K562 (cell line): Measurements from ENCODE around the gene SH3BP5L. TPM values are rescaled to one million over a fixed set of nuclear protein-coding genes. Genes with fewer than 3 reads are reported as not detected.

Experiments used
- CSDE1 ChIP-seq, 2 experiments: fragments of 450-650 bp; IDR thresholded peaks; 2 replicates each; pipeline ENCODE4 v1.6.1; 2016; ENCODE audit warnings: mild to moderate bottlenecking in 1 of 2
- DIDO1 ChIP-seq: fragments of 450-650 bp; IDR thresholded peaks from 2 replicates; pipeline ENCODE4 v1.6.1; 2016; ENCODE audit warnings: low read depth, missing biosample characterization, missing genetic modification characterization
- HBP1 ChIP-seq: fragments of 450-650 bp; formaldehyde crosslinking; IDR thresholded peaks from 2 replicates; pipeline ENCODE4 v1.4.0; 2022; ENCODE audit warnings: missing genetic modification characterization
- HCFC1 ChIP-seq: IDR thresholded peaks from 2 replicates; pipeline ENCODE4 v1.6.1; 2012; ENCODE audit warnings: low read depth, low read length, improper control_type of control experiment
- ILK ChIP-seq: fragments of 450-650 bp; IDR thresholded peaks from 2 replicates; pipeline ENCODE4 v1.6.1; 2016; ENCODE audit warnings: missing genetic modification characterization, low read depth, mild to moderate bottlenecking, missing compliant biosample characterization, moderate library complexity, borderline replicate concordance
- MED1 ChIP-seq: sonication (generic); formaldehyde crosslinking; IDR thresholded peaks from 2 replicates; pipeline ENCODE4 v1.8.1; 2023; ENCODE audit warnings: missing genetic modification reagents, borderline replicate concordance
- NEUROD1 ChIP-seq: fragments of 150-350 bp; IDR thresholded peaks from 2 replicates; pipeline ENCODE4 v1.6.1; 2014; ENCODE audit warnings: borderline replicate concordance, low read length, low read depth; ENCODE audit not compliant: partially characterized antibody
- RAD51 ChIP-seq: fragments of 450-650 bp; IDR thresholded peaks from 2 replicates; pipeline ENCODE4 v1.7.1; 2016; ENCODE audit warnings: low read depth, mild to moderate bottlenecking, borderline replicate concordance
- U2AF2 ChIP-seq: fragments of 200-400 bp; formaldehyde crosslinking; optimal IDR thresholded peaks from 2 replicates; pipeline ENCODE3; 2017; ENCODE audit warnings: low read depth, mild to moderate bottlenecking, low read length
- ZNF407 ChIP-seq: fragments of 450-650 bp; IDR thresholded peaks from 2 replicates; pipeline ENCODE4 v1.6.1; 2016; ENCODE audit warnings: low read depth
- ZNF41 ChIP-seq: fragments of 250-450 bp; sonication (Bioruptor Pico); conservative IDR thresholded peaks from 2 replicates; pipeline ENCODE4 v1.4.0; 2020; ENCODE audit warnings: mild to moderate bottlenecking
- ZNF584 ChIP-seq: fragments of 200-800 bp; sonication (Bioruptor generic); IDR thresholded peaks from 2 replicates; pipeline ENCODE4 v1.6.1; 2016; ENCODE audit warnings: low read depth, mild to moderate bottlenecking, missing genetic modification characterization, missing compliant biosample characterization
- polyA plus RNA-seq, 8 experiments: library from polyadenylated mRNA; depleted of rRNA in 4 of 8; stranded (reverse) in 5 of 8; unstranded in 3 of 8; fragments of >200 nt; fragmentation: Nextera tagmentation in 2 of 8; fragmentation: Illumina TruSeq in 1 of 8; extraction: Ambion mirVana in 2 of 8; extraction: Trizol in 1 of 8; gene quantifications; 2 replicates each; pipeline versions ENCODE4 v1.2.1 to v1.2.3, GENCODE V29; 2011 to 2014; ENCODE audit warnings: inconsistent platforms in 1 of 8, missing spikeins in 1 of 8
- total RNA-seq, 7 experiments: library from RNA; depleted of rRNA in 6 of 7; stranded (reverse); fragments of >200 nt in 6 of 7; fragmentation: Illumina TruSeq in 2 of 7; extraction: Trizol in 2 of 7; gene quantifications; 2 replicates each; pipeline versions ENCODE4 v1.2.1 to v1.2.3, GENCODE V29; 2011 to 2021; ENCODE audit warnings: low replicate concordance in 1 of 7
- TF ChIP-seq, protein P1 (sequence below): fragments of 450-650 bp; formaldehyde crosslinking; conservative IDR thresholded peaks from 2 replicates; pipeline ENCODE4 v1.4.0; 2022; ENCODE audit warnings: mild to moderate bottlenecking, missing genetic modification characterization
- TF ChIP-seq, protein P2 (sequence below): IDR thresholded peaks from 2 replicates; pipeline ENCODE4 v1.6.1; 2012; ENCODE audit warnings: low read depth, low read length, improper control_type of control experiment, borderline replicate concordance

SH3BP5L gene
- total and polyA plus RNA-seq, 9 of the 15 experiments (the other 6 are each of a cell fraction or from before 2014, with no cell fraction given) = 1.9 to 26.5 (median 15.8) TPM

DNA sequence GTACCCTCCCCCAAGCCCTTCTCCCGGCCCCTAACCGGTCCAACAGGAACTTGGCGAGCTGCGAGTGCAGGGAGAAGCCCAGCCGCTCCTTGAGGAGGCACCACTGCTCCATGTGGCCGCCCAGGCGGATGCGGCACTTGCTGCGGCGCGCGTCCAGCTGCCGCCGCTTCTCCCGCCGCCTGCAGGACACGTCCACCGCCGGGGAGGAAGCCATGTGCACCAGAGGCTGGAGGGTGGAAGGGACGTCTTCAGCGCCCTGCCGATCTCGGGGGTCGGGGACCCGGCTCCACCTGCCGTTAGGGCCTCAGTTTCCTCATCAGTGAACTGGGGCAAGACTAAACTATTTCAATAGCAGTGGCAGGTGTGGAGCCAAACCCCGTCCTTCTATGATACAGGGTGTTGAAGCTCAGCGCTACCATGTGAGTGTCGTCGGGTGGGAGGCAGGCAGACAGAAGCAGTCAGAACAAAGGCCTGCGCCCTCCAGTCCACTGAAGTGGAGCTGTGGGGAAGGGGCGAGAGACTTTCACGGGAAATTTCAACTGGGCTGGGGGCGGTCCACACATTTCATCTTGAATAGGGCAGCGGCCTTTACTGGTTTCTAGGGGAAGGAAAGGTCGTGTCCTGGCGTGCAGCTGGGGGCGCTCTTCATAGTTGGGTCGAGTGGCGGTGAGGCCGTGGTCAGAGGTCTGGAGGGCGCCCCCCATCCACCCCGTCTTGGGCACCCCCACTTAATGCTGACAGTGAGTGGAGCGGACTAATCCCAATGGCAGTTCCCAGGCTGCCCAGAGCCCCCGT is 32.6 kb upstream of the SH3BP5L start (continued):
- TF ChIP-seq ZNF407 (no peak), MED1 (CRISPR knock-in tag) (no peak), RAD51 (no peak), CSDE1 (IDR thresholded peaks at IDR 0.05) (no peak; a peak in 1 of 4 replicates), ZNF41 (no peak), U2AF2 (no peak), DIDO1 (tag) (no peak), NEUROD1 (no peak), ZNF584 (CRISPR knock-in tag) (no peak), ILK (no peak), HBP1 (CRISPR knock-in tag) (no peak), HCFC1 (peak; percentile 6; the same call in 1 of the 2 replicates)
- TF ChIP-seq, protein P1, sequence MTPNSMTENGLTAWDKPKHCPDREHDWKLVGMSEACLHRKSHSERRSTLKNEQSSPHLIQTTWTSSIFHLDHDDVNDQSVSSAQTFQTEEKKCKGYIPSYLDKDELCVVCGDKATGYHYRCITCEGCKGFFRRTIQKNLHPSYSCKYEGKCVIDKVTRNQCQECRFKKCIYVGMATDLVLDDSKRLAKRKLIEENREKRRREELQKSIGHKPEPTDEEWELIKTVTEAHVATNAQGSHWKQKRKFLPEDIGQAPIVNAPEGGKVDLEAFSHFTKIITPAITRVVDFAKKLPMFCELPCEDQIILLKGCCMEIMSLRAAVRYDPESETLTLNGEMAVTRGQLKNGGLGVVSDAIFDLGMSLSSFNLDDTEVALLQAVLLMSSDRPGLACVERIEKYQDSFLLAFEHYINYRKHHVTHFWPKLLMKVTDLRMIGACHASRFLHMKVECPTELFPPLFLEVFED (CRISPR knock-in tag) = no peak
- TF ChIP-seq, protein P2, sequence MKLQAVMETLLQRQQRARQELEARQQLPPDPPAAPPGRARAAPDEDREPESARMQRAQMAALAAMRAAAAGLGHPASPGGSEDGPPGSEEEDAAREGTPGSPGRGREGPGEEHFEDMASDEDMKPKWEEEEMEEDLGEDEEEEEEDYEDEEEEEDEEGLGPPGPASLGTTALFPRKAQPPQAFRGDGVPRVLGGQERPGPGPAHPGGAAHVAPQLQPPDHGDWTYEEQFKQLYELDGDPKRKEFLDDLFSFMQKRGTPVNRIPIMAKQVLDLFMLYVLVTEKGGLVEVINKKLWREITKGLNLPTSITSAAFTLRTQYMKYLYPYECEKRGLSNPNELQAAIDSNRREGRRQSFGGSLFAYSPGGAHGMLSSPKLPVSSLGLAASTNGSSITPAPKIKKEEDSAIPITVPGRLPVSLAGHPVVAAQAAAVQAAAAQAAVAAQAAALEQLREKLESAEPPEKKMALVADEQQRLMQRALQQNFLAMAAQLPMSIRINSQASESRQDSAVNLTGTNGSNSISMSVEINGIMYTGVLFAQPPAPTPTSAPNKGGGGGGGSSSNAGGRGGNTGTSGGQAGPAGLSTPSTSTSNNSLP = no peak
